GM12878 (cell line): Measurements from ENCODE around the gene DPYSL3. TPM values are rescaled to one million over a fixed set of nuclear protein-coding genes. Genes with fewer than 3 reads are reported as not detected.

Source experiments
- ATAC-seq: fragments of 200-7000 bp; cut with Tn5 transposase; 3 replicates; pipeline ENCODE4 v1.9.1; 2020; ENCODE audit warnings: mild to moderate bottlenecking, moderate library complexity
- BruUV-seq: library from RNA; stranded (reverse); fragments of 400-500 nt; replicated peaks from 2 replicates; lab custom pipeline; 2021; lab: Mats Ljungman, UMichigan
- CTCF ChIA-PET: fragments of 300-600 bp; sonication (Branson Sonifier 250); formaldehyde crosslinking; extraction: SDS; loops from one replicate; lab custom pipeline; 2021; ENCODE audit warnings: inconsistent platforms; lab: Yijun Ruan, JAX
- POLR2A ChIA-PET: fragments of 350-600 bp; formaldehyde crosslinking; extraction: SDS; loops from one replicate; lab custom pipeline; 2021; ENCODE audit warnings: inconsistent platforms; lab: Charles Lee
- RAD21 ChIA-PET: fragments of 300-600 bp; sonication (Branson Sonifier 250); formaldehyde crosslinking; loops from one replicate; lab custom pipeline; 2023; ENCODE audit warnings: antibody characterized with exemption; ENCODE audit not compliant: unreplicated experiment; lab: Charles Lee
- SMC1A ChIA-PET: fragments of 300-600 bp; sonication (Branson Sonifier 250); formaldehyde crosslinking; loops from one replicate; lab custom pipeline; 2023; ENCODE audit not compliant: unreplicated experiment, uncharacterized antibody; lab: Charles Lee
- DNase-seq: peaks from one replicate; pipeline ENCODE4 v3.0.0-alpha.2; 2011; ENCODE audit warnings: low read depth, low spot score
- FAIRE-seq: peaks from 3 replicates; lab custom pipeline; 2011; peaks lifted over from hg19 to GRCh38; lab: Jason Lieb, UNC
- H2AFZ ChIP-seq: 2 replicates; pipeline ENCODE4 v1.6.0; 2011; ENCODE audit warnings: low read depth, low read length, control low read depth; ENCODE audit not compliant: control insufficient read depth
- H3K27ac ChIP-seq: 2 replicates; pipeline ENCODE4 v1.5.1; 2011; ENCODE audit warnings: control low read depth; ENCODE audit not compliant: control insufficient read depth, insufficient read depth
- H3K27me3 ChIP-seq, 2 experiments: replicated peaks in 1 of 2; 2 replicates each; pipeline versions ENCODE4 v1.6.0 to v1.6.1; 2011; ENCODE audit warnings: low read length in 1 of 2; ENCODE audit not compliant: control insufficient read depth in 2 of 2, insufficient read depth in 2 of 2
- H3K36me3 ChIP-seq, 2 experiments: 2 replicates each; pipeline ENCODE4 v1.5.1; 2011; ENCODE audit warnings: low read length in 1 of 2; ENCODE audit not compliant: control insufficient read depth in 2 of 2, insufficient read depth in 2 of 2
- H3K4me1 ChIP-seq: 2 replicates; pipeline ENCODE4 v1.6.1; 2011; ENCODE audit warnings: mild to moderate bottlenecking, low read length, moderate library complexity, mixed read lengths; ENCODE audit not compliant: control insufficient read depth, insufficient read depth
- H3K4me2 ChIP-seq: 2 replicates; pipeline ENCODE4 v1.6.0; 2011; ENCODE audit warnings: control low read depth; ENCODE audit not compliant: control insufficient read depth, insufficient read depth
- H3K4me3 ChIP-seq: fragments of 200-600 bp; sonication (generic); 2 replicates; pipeline ENCODE4 v1.5.1; 2016
- H3K79me2 ChIP-seq: 2 replicates; pipeline ENCODE4 v1.6.0; 2011; ENCODE audit warnings: low read length; ENCODE audit not compliant: control insufficient read depth, insufficient read depth
- H3K9ac ChIP-seq: 2 replicates; pipeline ENCODE4 v1.8.0; 2011; ENCODE audit warnings: low read length, control low read depth, mixed read lengths; ENCODE audit not compliant: control insufficient read depth, insufficient read depth
- H3K9me3 ChIP-seq: replicated peaks from 3 replicates; pipeline ENCODE4 v1.5.1; 2011; ENCODE audit warnings: mild to moderate bottlenecking, low read length; ENCODE audit not compliant: control insufficient read depth, insufficient read depth
- H4K20me1 ChIP-seq: 2 replicates; pipeline ENCODE4 v1.6.0; 2011; ENCODE audit not compliant: control insufficient read depth, insufficient read depth
- ATF7 ChIP-seq: fragments of 450-650 bp; IDR thresholded peaks from 2 replicates; pipeline ENCODE4 v1.6.1; 2016; ENCODE audit warnings: low read depth, mild to moderate bottlenecking
- CBFB ChIP-seq: IDR thresholded peaks from 2 replicates; pipeline ENCODE4 v1.6.1; 2016; ENCODE audit warnings: antibody characterized with exemption, low read depth
- E2F8 ChIP-seq: fragments of 450-650 bp; IDR thresholded peaks from 2 replicates; pipeline ENCODE4 v1.6.1; 2018; ENCODE audit warnings: mild to moderate bottlenecking, low read depth, moderate library complexity; ENCODE audit not compliant: partially characterized antibody
- ESRRA ChIP-seq: IDR thresholded peaks from 2 replicates; pipeline ENCODE4 v1.6.1; 2012; ENCODE audit warnings: mild to moderate bottlenecking, low read length, improper control_type of control experiment
- FOS ChIP-seq: IDR thresholded peaks from 3 replicates; pipeline ENCODE4 v1.6.1; 2011; ENCODE audit warnings: borderline replicate concordance; ENCODE audit not compliant: insufficient read length; ENCODE audit errors: extremely low read depth
- GABPA ChIP-seq: IDR thresholded peaks from 2 replicates; pipeline ENCODE4 v1.6.1; 2014; ENCODE audit warnings: antibody characterized with exemption, low read depth, mild to moderate bottlenecking, inconsistent platforms
- HDGF ChIP-seq: fragments of 450-650 bp; IDR thresholded peaks from 2 replicates; pipeline ENCODE4 v1.6.1; 2016; ENCODE audit warnings: antibody characterized with exemption
- MEF2B ChIP-seq: fragments of 450-650 bp; IDR thresholded peaks from 2 replicates; pipeline ENCODE4 v1.6.1; 2018; ENCODE audit warnings: mild to moderate bottlenecking, moderate library complexity; ENCODE audit not compliant: partially characterized antibody, poor library complexity, severe bottlenecking
- MTA3 ChIP-seq: IDR thresholded peaks from 2 replicates; pipeline ENCODE4 v1.6.1; 2012; ENCODE audit warnings: low read length, inconsistent platforms, borderline replicate concordance
- NKRF ChIP-seq: fragments of 450-650 bp; conservative IDR thresholded peaks from 2 replicates; pipeline ENCODE4 v1.6.1; 2017; ENCODE audit warnings: mild to moderate bottlenecking, moderate library complexity
- POLR2AphosphoS2 ChIP-seq: IDR thresholded peaks from 2 replicates; pipeline ENCODE4 v1.6.1; 2011; ENCODE audit warnings: low read depth, mild to moderate bottlenecking, low read length, improper control_type of control experiment, moderate library complexity
- POLR2AphosphoS5 ChIP-seq: IDR thresholded peaks from 2 replicates; pipeline ENCODE4 v1.6.1; 2011; ENCODE audit warnings: mild to moderate bottlenecking, low read length, inconsistent platforms
- POU2F2 ChIP-seq: IDR thresholded peaks from 3 replicates; pipeline ENCODE4 v1.6.1; 2011; ENCODE audit warnings: low read depth, mild to moderate bottlenecking, low read length, borderline replicate concordance
- RCOR1 ChIP-seq: conservative IDR thresholded peaks from 2 replicates; pipeline ENCODE4 v1.6.1; 2012; ENCODE audit warnings: low read depth, low read length, improper control_type of control experiment
- SPI1 ChIP-seq: IDR thresholded peaks from 2 replicates; pipeline ENCODE4 v1.6.1; 2011; ENCODE audit warnings: low read depth, mild to moderate bottlenecking, low read length, moderate library complexity, borderline replicate concordance; ENCODE audit not compliant: insufficient read depth
- ZBTB40 ChIP-seq: fragments of 450-650 bp; IDR thresholded peaks from 2 replicates; pipeline ENCODE4 v1.6.1; 2016; ENCODE audit warnings: mild to moderate bottlenecking, moderate library complexity, borderline replicate concordance
- ZNF274 ChIP-seq: IDR thresholded peaks from one replicate; pipeline ENCODE4 v1.8.0; 2011; ENCODE audit not compliant: insufficient read length, insufficient read depth
- WGBS: methylation state at CpG from one replicate; pipeline ENCODE4 v1.1.6; 2016; ENCODE audit warnings: low lambda C conversion rate; ENCODE audit not compliant: insufficient replicate concordance, insufficient coverage; ENCODE audit errors: missing lambda C conversion rate; 5-methylcytosine and 5-hydroxymethylcytosine counted together
- in situ Hi-C: fragments of 300-500 bp; cut with MboI; formaldehyde crosslinking; loops from 9 replicates; pipeline ENCODE4 v1.14.3; 2018; ENCODE audit warnings: mixed read lengths
- intact Hi-C: fragments of 100-400 bp; cut with micrococcal nuclease; formaldehyde crosslinking; loops from one replicate; pipeline ENCODE4 v1.14.2; 2022; ENCODE audit not compliant: unreplicated experiment
- polyA plus RNA-seq, 11 experiments: library from polyadenylated mRNA; depleted of rRNA in 4 of 11; unstranded in 6 of 11; stranded (reverse) in 5 of 11; fragments of >200 nt; fragmentation: Nextera tagmentation in 4 of 11; fragmentation: Illumina TruSeq in 1 of 11; extraction: Ambion mirVana in 4 of 11; extraction: Trizol in 1 of 11; gene quantifications; 1 replicate in 1 of 11; 2 replicates in 10 of 11; pipeline versions ENCODE4 v1.2.1 to v1.2.3, GENCODE V29; 2011 to 2016; ENCODE audit warnings: inconsistent platforms in 2 of 11, missing spikeins in 2 of 11, low read depth in 1 of 11
- total RNA-seq, 4 experiments: library from RNA; depleted of rRNA in 3 of 4; stranded (reverse); fragments of >200 nt in 3 of 4; fragmentation: Illumina TruSeq in 1 of 4; extraction: Trizol in 1 of 4; gene quantifications; 2 replicates each; pipeline versions ENCODE4 v1.2.1 to v1.2.3, GENCODE V29; 2013 to 2021

The DPYSL3 gene
- total and polyA plus RNA-seq, 10 of the 15 experiments (the other 5 are each of a cell fraction or from before 2014, with no cell fraction given): 0.08 to 1.5 (median 0.45) TPM; not detected in 1

GRCh38 chr5:147465747-147466146 is 44.1 kb downstream of the DPYSL3 start:
- BruUV-seq: no TSS peak
- 47% methylated on average over 3 of the region's 3 CpGs for WGBS
- POLR2A ChIA-PET: no interaction called here
- Histone ChIP-seq H2AFZ (no peak overlapping the region), H3K4me2 (no peak overlapping the region), H4K20me1 (no peaks in the 10 kb centered on the region), H3K79me2 (no peaks in the 10 kb centered on the region), H3K36me3 (no peaks in the 10 kb centered on the region), H3K4me3 (no peak overlapping the region), H3K9ac (no peak overlapping the region), H3K27ac (no peak overlapping the region), H3K9me3 (no peaks in the 10 kb centered on the region), H3K4me1 (no peaks in the 10 kb centered on the region), H3K27me3 (no peaks in the 10 kb centered on the region)
- ATAC-seq (no peak), DNase-seq (no peak), FAIRE-seq (no peak)
- SMC1A ChIA-PET: interaction anchor here (1.0 to 2.9 kb wide), 5 partner anchors 8 to 111 kb away, joined by 3 to 22 read pairs (median 6); no protein-coding TSS in a partner anchor
- in situ Hi-C loops (no loop called here), intact Hi-C loops (no loop called here)
- RAD21 ChIA-PET: interaction anchor here (0.9 kb wide), 1 partner anchor 75 kb away, joined by 5 read pairs; no protein-coding TSS in a partner anchor
- CTCF ChIA-PET: interaction anchor here (0.8 to 5.0 kb wide), 9 partner anchors 13 to 132 kb away, joined by 3 to 44 read pairs (median 5); no protein-coding TSS in a partner anchor
- TF ChIP-seq POLR2AphosphoS5: no peak
- TF ChIP-seq ESRRA: no peak
- no peak for TF ChIP-seq ATF7
- no peak for TF ChIP-seq POU2F2
- TF ChIP-seq NKRF: no peak
- TF ChIP-seq POLR2AphosphoS2: no peak
- TF ChIP-seq GABPA: no peak
- no peak for TF ChIP-seq SPI1
- TF ChIP-seq CBFB: no peak
- TF ChIP-seq HDGF: no peak
- no peak for TF ChIP-seq FOS
- no peak for TF ChIP-seq ZBTB40
- TF ChIP-seq ZNF274: no peak
- TF ChIP-seq E2F8: no peak
- TF ChIP-seq MEF2B: no peak
- TF ChIP-seq RCOR1: no peak
- TF ChIP-seq MTA3: no peak
